Vagina (tissue), 2 donors: Measurements from ENCODE around the gene HOXA5. TPM values are rescaled to one million over a fixed set of nuclear protein-coding genes. Genes with fewer than 3 reads are reported as not detected.

Experiments
- DNase-seq, 2 donors: peaks; one replicate each; pipeline ENCODE4 v3.0.0-alpha.2; 2017; ENCODE audit errors: extremely low spot score in 2 of 2
- H3K27ac ChIP-seq: fragments of 200-600 bp; sonication (generic); one replicate; pipeline ENCODE4 v1.5.1; 2019
- H3K27me3 ChIP-seq: fragments of 200-600 bp; sonication (generic); one replicate; pipeline ENCODE4 v1.5.1; 2019
- H3K36me3 ChIP-seq, 2 donors: fragments of 200-600 bp; sonication (generic); one replicate each; pipeline ENCODE4 v1.5.1; 2017 to 2019
- H3K4me1 ChIP-seq: fragments of 200-600 bp; sonication (generic); one replicate; pipeline ENCODE4 v1.5.1; 2019
- H3K4me3 ChIP-seq, 2 donors: fragments of 200-600 bp; sonication (generic); 1 replicate in 1 of 2; 2 replicates in 1 of 2; pipeline ENCODE4 v1.5.1; 2016 to 2019
- H3K9me3 ChIP-seq: fragments of 200-600 bp; sonication (generic); one replicate; pipeline ENCODE4 v1.5.1; 2019
- POLR2A ChIP-seq, 2 donors: fragments of 450-650 bp; IDR thresholded peaks; one replicate each; pipeline ENCODE4 v1.6.1; 2017; ENCODE audit warnings: antibody characterized with exemption in 2 of 2, mild to moderate bottlenecking in 2 of 2, moderate library complexity in 2 of 2
- POLR2AphosphoS5 ChIP-seq, 2 donors: sonication (generic); formaldehyde crosslinking; IDR thresholded peaks; one replicate each; pipeline ENCODE4 v1.9.0; 2017; ENCODE audit warnings: antibody characterized with exemption in 2 of 2, mild to moderate bottlenecking in 2 of 2, low read depth in 1 of 2; ENCODE audit not compliant: insufficient read depth in 1 of 2
- intact Hi-C: fragments of 100-400 bp; cut with DNase I; formaldehyde crosslinking; loops from one replicate; pipeline ENCODE4 v1.15.1; 2023
- total RNA-seq: library from RNA; depleted of rRNA; stranded (reverse); fragments of >200 nt; gene quantifications from one replicate; pipeline ENCODE4 v1.2.3, GENCODE V29; 2016
- TF ChIP-seq, protein P1 (sequence below), 3 experiments: fragments of 450-650 bp in 2 of 3; fragments of 200-600 bp in 1 of 3; sonication (generic) in 1 of 3; IDR thresholded peaks; one replicate each; pipeline ENCODE4 v1.5.1; 2017 to 2019; ENCODE audit warnings: antibody characterized with exemption in 3 of 3, mild to moderate bottlenecking in 2 of 3, moderate library complexity in 2 of 3

The HOXA5 gene
- total RNA-seq, 1 donor from 2014 or later: 6.1 TPM

GRCh38 chr7:27159266-27160144 lies 16.0 kb upstream of the HOXA5 start:
- Histone ChIP-seq H3K27ac (peak overlapping the region; percentile 75), H3K27me3 (no peaks in the 10 kb centered on the region), H3K4me1 (peaks cover 45% of the 10 kb centered on the region), H3K9me3 (no peaks in the 10 kb centered on the region), H3K36me3 (no peaks in the 10 kb centered on the region), H3K4me3 (peak overlapping the region; percentile 55 to 64)
- DNase-seq: no peak
- TF ChIP-seq POLR2A (IDR thresholded peaks at IDR 0.05) (no peak), POLR2AphosphoS5 (IDR thresholded peaks at IDR 0.05; ENCODE audit: insufficient read depth in 1 of 2, low read depth in 1 of 2) (no peak)
- TF ChIP-seq, protein P1, sequence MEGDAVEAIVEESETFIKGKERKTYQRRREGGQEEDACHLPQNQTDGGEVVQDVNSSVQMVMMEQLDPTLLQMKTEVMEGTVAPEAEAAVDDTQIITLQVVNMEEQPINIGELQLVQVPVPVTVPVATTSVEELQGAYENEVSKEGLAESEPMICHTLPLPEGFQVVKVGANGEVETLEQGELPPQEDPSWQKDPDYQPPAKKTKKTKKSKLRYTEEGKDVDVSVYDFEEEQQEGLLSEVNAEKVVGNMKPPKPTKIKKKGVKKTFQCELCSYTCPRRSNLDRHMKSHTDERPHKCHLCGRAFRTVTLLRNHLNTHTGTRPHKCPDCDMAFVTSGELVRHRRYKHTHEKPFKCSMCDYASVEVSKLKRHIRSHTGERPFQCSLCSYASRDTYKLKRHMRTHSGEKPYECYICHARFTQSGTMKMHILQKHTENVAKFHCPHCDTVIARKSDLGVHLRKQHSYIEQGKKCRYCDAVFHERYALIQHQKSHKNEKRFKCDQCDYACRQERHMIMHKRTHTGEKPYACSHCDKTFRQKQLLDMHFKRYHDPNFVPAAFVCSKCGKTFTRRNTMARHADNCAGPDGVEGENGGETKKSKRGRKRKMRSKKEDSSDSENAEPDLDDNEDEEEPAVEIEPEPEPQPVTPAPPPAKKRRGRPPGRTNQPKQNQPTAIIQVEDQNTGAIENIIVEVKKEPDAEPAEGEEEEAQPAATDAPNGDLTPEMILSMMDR (IDR thresholded peaks at IDR 0.05): no peak
- intact Hi-C loops: loop anchor here (10.0 kb wide), 2 partner anchors 955 to 1305 kb away; partner anchors contain the start of genes CBX3 and HNRNPA2B1

GRCh38 chr7:27158436-27159265 lies 15.2 kb upstream of the HOXA5 start:
- no peaks in the 10 kb centered on the region for H3K9me3 ChIP-seq
- H3K27me3 ChIP-seq: no peaks in the 10 kb centered on the region
- no peak for DNase-seq
- peaks cover 47% of the 10 kb centered on the region for H3K4me1 ChIP-seq
- no peak overlapping the region for H3K27ac ChIP-seq
- intact Hi-C loops: loop anchor here (10.0 kb wide), 1 partner anchor 954 kb away; the partner anchor contains the start of genes CBX3 and HNRNPA2B1
- no peak for TF ChIP-seq POLR2A (IDR thresholded peaks at IDR 0.05)
- TF ChIP-seq, protein P1 (IDR thresholded peaks at IDR 0.05): no peak
- TF ChIP-seq POLR2AphosphoS5 (IDR thresholded peaks at IDR 0.05; ENCODE audit: insufficient read depth in 1 of 2, low read depth in 1 of 2): no peak
- no peaks in the 10 kb centered on the region for H3K36me3 ChIP-seq
- H3K4me3 ChIP-seq: no peak overlapping the region

- Histone ChIP-seq H3K36me3 (no peaks in the 10 kb centered on the region), H3K27me3 (no peaks in the 10 kb centered on the region), H3K4me3 (no peak overlapping the region), H3K4me1 (peaks cover 53% of the 10 kb centered on the region), H3K9me3 (no peaks in the 10 kb centered on the region), H3K27ac (no peak overlapping the region)
- intact Hi-C loops: loop anchor here (10.0 kb wide), 1 partner anchor 953 kb away; the partner anchor contains the start of genes CBX3 and HNRNPA2B1
- TF ChIP-seq POLR2AphosphoS5 (IDR thresholded peaks at IDR 0.05; ENCODE audit: insufficient read depth in 1 of 2, low read depth in 1 of 2) (no peak), POLR2A (IDR thresholded peaks at IDR 0.05) (no peak)
- TF ChIP-seq, protein P1 (IDR thresholded peaks at IDR 0.05): no peak
- no peak for DNase-seq
These were observed 14.4 kb upstream of the HOXA5 start for GRCh38 chr7:27157702-27158431.

- no peak for DNase-seq
- Histone ChIP-seq H3K27me3 (no peaks in the 10 kb centered on the region), H3K4me1 (peaks cover 61% of the 10 kb centered on the region), H3K36me3 (no peaks in the 10 kb centered on the region), H3K27ac (peak overlapping the region; percentile 74), H3K4me3 (peak overlapping the region; percentile 46 to 53), H3K9me3 (no peaks in the 10 kb centered on the region)
- intact Hi-C loops: loop anchor here (10.0 kb wide), 1 partner anchor 952 kb away; the partner anchor contains the start of genes CBX3 and HNRNPA2B1
- no peak for TF ChIP-seq POLR2A (IDR thresholded peaks at IDR 0.05)
These were observed 13.6 kb upstream of the HOXA5 start for GRCh38 chr7:27156916-27157701.
